ENCODE results near the gene YIPF1.

- TF ChIP-seq CTCF (IDR thresholded peaks at IDR 0.05; ENCODE audit: low read depth, low read length) (no peak), EZH2phosphoT487 (IDR thresholded peaks at IDR 0.05; ENCODE audit: low read depth) (no peak)
Measured at GRCh38 chr1:53906121-53906520, 16.5 kb upstream of the YIPF1 start.

Data from OCI-LY3 (cell line).